ENCODE measurements around the gene RANBP1.
"Not testable (repeated sequence)": the region's sequence is repeated elsewhere in the genome, so short reads cannot be mapped to it uniquely, and the experiment has no call there.

RANBP1 gene

GRCh38 chr22:20115691-20116375 lies at the start of gene RANBP1:
RANBP1 (plus strand) TSS chr22:20116104; CDS start chr22:20116185, 81 bp downstream.
- no peak for DNase-seq

GRCh38 chr22:20066617-20067383 lies 49.1 kb upstream of the RANBP1 start:
- DNase-seq, result no peak

DNA sequence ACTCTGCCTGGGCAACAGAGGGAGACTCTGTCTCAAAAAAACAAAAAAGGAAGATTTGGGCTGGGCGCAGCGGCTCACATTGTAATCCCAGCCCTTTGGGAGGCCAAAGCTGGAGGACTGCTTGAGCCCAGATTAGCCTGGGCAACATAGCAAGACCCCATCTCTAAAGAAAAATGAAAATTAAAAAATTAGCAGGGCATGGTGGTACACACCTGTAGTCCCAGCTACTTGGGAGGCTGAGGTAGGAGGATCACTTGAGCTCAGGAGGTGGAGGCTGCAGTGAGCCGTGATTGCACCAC lies 48.6 kb upstream of the RANBP1 start:
- DNase-seq, result not testable (repeated sequence)

- DNase-seq, result no peak
Measured at GRCh38 chr22:20068640-20069039, 47.3 kb upstream of the RANBP1 start.

DNA sequence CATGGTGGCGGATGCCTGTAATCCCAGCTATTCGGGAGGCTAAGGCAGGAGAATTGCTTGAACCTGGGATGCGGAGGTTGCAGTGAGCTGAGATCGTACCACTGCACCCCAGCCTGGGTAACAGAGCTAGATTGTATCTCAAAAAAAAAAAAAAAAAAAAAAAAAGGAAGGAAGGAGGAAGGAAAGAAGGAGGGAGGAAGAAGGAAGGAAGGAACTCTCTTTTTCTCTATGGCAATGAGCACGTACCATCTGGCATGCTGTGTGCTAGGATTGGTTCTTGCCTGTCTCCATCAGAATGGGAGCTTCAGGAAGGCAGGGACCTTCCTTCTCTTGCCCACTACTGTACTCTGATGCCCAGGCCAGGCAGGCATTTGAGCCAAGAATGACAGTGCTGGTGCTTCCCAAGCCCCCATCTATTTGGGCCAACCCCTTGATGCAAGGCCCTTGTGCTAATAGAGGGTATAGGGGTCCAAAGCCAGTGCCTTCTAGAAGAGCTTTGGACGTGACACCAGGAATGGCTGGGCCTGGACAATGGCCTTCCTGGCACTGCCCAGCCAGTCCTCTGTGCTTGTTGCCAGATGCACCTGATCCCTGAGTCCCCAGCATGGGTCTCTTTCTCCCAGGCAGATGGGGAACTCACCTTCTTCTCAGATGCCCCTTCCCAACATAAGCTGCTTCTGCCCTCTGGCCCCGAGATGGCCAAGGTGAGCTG lies 46.4 kb upstream of the RANBP1 start:
- DNase-seq, result no peak

DNA sequence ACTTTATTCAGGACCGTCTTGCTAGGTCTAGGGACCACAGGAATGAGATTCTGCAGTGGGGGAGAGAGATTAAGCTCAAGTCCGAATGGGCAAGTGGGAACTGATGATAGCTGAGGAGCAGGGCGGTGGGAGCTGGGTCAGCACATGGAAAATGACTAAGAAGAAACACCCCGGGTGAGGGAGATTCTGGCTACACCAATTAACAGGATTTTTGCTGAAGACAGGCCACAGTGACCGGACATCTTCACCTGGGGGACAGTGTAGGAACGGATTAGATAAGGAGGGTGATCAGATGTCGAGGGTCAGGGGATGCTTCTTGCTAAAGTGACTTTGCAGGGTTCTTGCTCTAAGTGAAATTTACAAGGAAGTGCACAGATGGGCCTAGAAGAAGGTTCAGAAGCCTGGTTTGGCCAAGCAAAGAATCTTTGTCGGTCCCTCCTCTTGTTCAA lies 44.4 kb upstream of the RANBP1 start:
- DNase-seq, result no peak

GRCh38 chr22:20076627-20077172 lies 39.2 kb upstream of the RANBP1 start:
- DNase-seq, result no peak

GRCh38 chr22:20079745-20080444 lies 36.0 kb upstream of the RANBP1 start, which contains the start of gene DGCR8:
DGCR8 (plus strand) TSS chr22:20080241; CDS start chr22:20085964, 5,723 bp downstream.
- DNase-seq, result peak; percentile 97

- DNase-seq, result peak; percentile 56
Measured at GRCh38 chr22:20080445-20080775, 35.5 kb upstream of the RANBP1 start.

DNA sequence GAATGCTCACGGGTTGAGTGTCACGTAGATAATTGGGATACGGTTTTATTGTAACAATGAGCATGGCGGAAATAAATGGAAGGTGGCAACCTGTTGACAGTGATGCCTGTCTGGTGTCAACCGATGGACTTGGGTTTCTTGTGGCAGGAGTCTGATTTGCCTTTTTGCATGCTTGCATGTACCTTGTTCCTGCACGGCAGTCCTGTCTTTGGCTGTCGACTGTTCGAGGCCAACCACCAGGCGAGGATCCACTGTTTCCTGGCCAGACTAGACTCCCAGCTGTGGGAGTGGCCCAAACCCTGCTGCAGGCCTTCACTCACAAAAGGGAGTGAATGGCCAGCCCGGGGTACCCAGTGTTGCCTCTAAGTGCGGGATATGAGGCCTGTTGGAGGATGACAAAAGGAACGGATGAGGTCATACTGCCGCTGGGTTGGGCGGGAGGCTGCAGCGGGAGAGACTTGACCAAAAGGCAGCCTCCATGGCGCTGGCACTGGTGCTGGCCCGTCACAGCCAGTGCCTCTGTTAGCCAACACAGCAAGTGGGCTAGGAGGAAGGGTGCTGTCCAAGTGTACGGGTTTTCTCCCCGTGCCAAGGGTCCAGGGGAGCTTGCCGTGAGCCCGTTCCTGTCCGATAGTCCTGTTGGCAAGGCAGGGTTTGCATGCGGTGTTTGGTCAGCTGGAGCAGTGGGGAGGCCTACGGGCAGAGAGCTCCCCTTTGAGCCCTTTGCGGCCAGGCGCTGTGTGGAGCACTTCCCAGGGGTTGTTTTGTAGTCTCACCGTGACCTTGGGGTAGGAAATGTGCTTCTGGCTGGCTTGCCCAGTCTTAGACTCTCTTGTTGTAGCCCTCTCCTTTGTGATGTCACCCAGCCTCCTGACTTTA lies 34.9 kb upstream of the RANBP1 start:
- DNase-seq, result peak; percentile 59

DNA sequence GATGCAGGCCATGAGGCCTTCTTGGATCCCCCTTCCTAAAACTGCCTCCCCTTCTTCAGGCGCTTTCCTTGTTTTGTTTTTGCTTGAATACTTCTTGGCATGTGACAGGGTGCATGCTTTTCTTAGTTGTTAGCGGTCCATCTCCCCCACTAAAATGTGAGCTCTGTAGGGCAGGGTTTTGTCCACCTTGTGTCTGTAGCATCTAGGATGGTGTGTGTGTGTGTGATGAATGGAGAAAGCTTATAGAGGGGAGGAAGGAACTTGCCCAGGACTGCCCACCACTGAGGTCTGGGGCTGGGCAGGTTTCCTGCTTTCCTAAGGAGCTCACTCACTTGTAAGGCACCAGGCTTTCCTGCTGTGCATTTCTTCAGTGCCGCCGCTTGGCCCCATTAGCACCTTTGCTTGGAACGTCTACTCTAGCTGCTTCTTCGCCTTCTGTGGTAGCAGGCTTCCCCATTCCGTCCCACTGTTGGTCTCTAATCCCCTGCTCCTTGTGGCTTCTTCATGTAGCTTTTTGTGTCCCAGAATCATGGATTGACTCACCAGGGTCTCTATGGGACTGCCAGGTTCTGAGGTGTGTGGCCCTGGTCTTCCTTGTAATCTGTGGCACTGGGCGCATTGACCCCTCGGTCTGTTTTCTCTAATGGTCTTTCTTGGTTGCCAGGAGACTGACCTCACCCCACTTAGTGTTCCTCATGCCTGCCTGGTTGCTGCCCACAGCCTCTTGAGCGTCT lies 32.6 kb upstream of the RANBP1 start:
- DNase-seq, result no peak

DNA sequence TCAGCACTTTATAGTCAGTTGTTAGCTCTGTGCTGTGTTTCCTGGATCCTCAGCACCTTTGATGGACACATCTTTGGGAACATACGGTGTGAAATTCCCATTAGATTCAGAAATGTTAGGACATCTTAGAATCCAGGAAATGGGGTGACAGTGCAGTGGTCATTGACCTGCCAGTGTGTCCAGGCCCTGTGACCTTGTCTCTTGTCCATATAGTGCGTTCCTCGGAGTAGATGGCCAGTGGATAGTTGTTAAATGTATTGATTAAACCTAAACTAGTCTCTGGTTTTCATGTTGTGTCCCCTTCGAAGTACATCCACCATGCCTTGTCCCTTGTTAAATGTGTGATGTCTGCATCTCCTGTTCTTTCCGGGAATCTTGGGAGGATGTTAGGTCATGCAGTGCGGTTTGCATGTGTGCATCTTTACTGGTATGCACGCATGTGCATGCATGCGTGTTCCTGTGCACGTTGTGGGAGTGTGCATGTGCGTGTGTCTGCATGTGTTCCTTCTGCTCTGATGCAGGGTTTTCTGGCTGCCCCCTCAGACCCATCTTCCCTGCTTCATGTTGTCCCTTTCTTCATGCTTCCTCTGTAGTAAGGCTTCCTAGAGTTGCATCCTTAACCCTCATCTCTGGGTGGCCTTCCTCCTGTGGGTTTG lies 31.9 kb upstream of the RANBP1 start:
- DNase-seq, result no peak

- no peak for DNase-seq
Measured at GRCh38 chr22:20084547-20085413, 31.1 kb upstream of the RANBP1 start.

GRCh38 chr22:20085651-20086050 lies 30.3 kb upstream of the RANBP1 start:
- no peak for DNase-seq

DNA sequence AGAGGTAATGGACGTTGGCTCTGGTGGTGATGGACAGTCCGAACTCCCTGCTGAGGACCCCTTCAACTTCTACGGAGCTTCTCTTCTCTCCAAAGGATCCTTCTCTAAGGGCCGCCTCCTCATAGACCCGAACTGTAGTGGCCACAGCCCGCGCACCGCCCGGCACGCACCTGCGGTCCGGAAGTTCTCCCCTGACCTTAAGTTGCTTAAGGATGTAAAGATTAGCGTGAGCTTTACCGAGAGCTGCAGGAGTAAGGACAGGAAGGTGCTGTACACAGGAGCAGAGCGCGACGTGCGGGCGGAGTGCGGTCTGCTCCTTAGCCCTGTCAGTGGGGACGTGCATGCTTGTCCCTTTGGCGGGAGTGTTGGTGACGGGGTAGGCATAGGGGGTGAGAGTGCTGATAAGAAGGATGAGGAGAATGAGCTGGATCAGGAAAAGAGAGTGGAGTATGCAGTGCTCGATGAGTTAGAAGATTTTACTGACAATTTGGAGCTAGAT lies 29.8 kb upstream of the RANBP1 start:
- DNase-seq, result no peak

DNA sequence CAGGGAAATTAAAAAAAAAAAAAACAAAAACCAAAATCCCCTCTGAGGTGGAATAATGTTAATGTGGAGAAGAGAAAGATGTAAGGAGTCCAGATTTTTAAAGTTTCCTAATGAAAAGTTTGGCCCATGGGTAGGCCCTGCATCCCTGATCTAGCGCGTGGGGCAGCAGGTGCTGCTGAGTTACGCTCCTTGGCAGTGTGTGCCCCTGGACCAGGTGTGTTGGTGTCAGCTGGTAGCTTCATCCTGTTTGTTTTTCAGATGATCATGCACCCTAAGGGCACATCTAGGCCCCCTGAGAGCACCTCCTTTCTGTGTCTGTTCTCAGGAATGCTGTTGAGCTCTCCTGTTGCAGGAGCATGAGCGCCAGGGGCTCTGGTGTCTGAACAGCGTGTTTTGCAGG lies 29.1 kb upstream of the RANBP1 start:
- DNase-seq, result no peak

- DNase-seq, result no peak
Measured at GRCh38 chr22:20087319-20088262, 28.3 kb upstream of the RANBP1 start.

DNA sequence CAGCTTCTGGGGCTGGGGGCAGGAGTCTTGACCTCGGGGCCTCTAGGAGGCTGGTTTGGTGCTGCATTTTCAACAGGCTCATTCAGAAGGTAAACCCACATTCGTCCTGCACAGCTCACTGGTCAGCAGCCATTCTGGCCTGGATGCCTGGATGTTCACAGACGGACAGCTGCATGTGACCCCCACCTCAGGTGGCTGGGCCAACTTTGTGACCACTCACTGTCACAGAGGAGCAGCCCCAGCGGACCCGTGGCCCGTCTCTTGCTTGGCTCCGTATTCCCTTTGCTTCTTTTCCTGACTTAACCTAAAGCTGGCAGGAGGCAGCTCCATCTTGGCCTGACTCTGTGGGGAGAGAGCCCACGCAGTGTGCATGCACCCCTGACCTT lies 27.6 kb upstream of the RANBP1 start:
- DNase-seq, result no peak
